Astrocyte (in vitro differentiated cells and primary cell): Measurements from ENCODE around the gene FAM124B.

Experiments
- CTCF ChIP-seq: IDR thresholded peaks from 2 replicates; pipeline ENCODE4 v1.5.1; 2011; ENCODE audit warnings: low read depth, mild to moderate bottlenecking, inconsistent platforms, low read length, moderate library complexity; ENCODE audit not compliant: insufficient read depth
- EZH2 ChIP-seq: IDR thresholded peaks from 2 replicates; pipeline ENCODE4 v1.6.1; 2012; ENCODE audit warnings: mild to moderate bottlenecking, low read length, inconsistent platforms; ENCODE audit not compliant: insufficient read depth

- TF ChIP-seq CTCF (no peak), EZH2 (no peak)
Observed at GRCh38 chr2:224366267-224366844, 35.6 kb downstream of the FAM124B start.
